Ecto neural progenitor cell (in vitro differentiated cells): ENCODE measurements around the gene MCM8.

Source experiments
- DNase-seq: peaks from one replicate; pipeline ENCODE4 v3.0.0-alpha.2; 2018; ENCODE audit warnings: low spot score

The MCM8 gene

DNA sequence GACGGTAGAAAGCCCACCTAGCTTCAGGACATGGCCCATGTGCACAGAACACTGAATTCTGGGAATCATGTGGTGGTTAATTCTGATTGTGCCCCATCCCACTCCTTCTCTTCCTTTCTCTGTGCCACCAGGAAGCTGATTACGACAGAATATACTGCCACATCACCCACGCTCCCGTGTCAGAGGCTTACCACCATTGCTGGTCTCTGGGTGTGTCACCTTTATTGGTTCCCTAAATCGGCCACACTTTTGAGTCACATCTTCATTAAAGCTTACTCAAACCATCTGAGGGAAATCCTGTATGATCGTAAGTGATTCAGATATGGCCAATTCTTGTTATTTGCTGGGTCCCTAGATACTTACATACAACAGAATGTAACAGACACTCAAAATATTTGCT is 3.2 kb upstream of the MCM8 start:
- no peak for DNase-seq

DNA sequence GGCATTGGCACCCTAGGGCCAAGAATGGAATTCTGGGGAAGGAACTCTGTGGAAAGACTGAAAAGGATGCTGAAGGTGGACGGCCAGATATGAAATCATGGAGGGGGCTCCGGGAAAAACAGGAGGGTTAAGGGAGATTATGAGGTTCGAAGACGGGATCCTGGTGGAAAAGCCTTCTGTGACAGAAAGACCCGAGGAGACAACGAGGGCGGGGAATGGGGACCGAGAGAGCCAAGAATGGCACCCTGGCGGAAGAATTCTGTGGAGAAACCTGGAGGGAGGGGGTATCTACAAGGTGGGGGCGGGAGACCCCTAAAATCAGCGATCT is 545 bp upstream of the MCM8 start:
- no peak for DNase-seq

DNA sequence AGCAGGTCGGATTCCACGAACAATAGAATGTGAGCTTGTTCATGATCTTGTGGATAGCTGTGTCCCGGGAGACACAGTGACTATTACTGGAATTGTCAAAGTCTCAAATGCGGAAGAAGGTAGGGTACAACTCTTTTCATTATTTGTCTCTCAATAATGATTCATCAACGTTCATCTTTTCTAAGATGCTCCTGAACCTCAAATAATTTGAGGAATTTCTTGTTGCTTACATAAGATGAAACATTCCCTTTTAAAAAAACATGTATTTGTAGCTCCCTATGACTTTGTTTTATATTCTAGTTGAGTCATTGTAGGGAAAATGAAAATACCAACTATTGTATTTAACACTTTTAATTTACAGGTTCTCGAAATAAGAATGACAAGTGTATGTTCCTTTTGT is 17.0 kb downstream of the MCM8 start:
- DNase-seq: no peak

DNA sequence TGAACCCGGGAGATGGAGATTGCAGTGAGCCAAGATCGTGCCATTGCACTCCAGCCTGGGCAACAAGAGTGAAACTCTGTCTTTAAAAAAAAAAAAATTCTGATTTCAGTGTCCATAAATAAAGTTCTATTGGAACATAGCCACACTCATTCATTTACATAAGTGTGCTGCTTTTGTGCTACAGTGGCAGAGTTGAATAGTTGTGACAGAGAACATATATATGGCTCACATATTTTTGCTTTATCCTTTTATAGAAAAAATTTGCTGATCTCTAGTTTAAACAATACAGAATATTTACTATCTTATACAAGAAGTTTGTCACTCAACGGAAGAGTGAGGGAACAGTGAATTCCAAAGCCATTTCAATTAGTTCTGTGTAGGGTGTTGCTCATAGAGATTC is 18.0 kb downstream of the MCM8 start:
- no peak for DNase-seq

DNA sequence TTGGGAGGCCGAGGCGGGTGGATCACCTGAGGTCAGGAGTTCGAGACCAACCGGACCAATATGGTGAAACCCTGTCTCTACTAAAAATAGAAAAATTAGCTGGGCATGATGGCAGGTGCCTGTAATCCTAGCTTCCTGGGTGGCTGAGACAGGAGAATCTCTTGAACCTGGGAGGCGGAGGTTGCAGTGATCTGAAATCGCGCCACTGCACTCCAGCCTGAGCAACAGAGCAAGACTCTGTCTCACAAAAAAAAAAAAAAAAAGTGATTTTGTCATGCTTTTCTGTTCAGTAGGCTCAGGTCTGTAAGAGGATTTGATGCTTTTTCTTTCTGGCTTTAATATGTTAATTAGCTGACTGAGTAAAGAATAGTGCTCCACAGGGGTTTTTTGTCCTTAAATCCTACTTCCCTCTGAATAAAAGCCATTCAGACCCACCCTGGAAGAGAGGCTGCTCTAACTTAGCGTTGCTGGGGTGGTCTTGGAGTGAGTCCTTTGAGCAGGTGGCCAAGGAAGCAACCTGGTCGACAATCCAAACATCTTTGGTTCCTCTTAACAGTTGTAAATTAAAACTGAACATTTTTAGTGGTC is 19.0 kb downstream of the MCM8 start:
- peak; percentile 53 for DNase-seq

DNA sequence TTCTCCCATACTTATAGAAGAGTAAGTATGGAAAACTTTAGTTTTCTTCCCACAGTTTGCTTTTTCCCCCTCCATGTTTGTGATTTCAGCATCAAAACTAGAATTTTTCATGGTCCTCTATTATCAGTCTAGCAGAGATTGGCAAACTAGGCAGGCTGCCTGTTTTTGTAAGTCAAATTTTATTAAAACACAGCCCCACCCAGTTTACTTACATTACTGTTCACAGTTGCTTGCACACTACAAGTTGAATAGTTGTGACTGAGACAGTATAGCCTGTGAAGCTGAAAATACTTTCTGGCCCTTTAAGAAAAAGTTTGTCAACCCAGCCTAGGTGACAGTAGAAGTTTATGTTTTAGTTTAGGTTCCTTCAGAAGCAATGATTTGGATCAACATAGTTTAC is 19.5 kb downstream of the MCM8 start:
- no peak for DNase-seq

DNA sequence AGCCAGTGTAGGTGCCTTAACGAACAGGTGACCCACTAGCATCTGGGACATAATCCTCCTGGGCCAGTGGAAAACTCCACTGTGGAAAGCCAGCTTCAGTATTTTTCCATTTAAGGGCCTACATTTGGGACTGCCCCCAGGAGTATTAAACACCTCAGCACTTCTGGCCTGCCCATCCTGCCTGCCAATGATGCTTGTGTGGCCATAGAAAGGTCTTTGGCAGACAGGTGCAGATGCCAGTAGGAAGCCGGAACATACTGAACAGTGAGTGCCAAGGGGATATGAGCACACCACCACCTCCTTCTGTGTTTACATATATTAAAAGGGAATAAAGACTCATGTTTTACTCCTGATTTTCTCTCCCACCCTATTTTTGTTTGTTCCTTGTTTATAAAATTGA is 19.9 kb downstream of the MCM8 start:
- DNase-seq: no peak

DNA sequence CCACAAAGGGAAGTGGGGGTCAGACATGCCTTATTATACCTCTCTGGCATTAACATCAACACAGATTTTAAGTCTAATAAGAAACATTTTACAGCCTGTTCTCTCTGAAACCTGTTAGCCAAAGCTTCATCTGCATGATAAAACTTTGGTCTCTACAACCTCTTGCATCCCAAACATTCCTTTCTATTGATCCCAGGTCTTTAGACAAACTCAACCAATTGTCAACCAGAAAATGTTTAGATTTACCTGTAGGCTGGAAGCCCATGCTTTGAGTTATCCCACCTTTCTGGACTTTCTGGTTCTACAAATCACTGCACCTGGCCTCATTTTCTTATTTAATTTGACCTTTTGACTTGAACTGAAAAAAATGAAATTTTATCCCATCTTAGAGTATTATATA is 20.8 kb downstream of the MCM8 start:
- no peak for DNase-seq

DNA sequence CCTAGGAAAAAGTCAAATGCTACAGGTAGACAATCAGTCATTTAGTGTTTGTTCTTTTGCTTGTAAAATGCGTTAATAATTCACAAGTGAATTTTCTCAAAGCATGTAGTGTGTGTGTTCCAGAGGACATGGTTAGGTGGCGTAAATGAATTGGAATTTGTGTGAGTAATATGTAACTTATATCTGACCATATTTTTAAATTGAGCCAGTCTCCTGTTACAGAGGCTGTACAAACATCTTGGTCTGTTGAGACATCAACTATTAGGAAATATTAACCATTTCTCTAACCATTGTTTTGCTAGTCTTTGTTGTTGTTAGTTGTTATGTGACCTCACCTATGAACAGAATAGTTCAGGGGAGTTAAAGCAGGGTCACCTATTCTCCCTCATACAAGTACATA is 22.7 kb downstream of the MCM8 start:
- no peak for DNase-seq

DNA sequence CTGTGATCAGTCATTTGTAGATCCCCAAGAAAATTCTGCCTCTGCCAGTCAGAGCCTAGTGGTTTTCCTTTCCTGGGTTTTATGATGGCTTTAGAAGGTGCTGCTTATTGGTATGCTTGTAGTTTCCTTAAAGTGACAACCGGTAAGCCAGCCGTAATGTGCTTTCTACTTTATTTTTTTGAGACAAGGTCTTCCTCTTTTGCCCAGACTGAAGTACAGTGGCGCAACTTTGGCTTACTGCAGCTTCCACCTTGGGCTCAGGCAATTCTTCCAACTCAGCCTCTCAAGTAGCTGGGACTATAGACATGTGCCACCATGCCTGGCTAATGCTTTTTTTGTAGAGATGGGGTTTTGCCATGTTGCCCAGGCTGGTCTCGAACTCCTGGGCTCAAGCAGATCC is 23.5 kb downstream of the MCM8 start:
- no peak for DNase-seq

DNA sequence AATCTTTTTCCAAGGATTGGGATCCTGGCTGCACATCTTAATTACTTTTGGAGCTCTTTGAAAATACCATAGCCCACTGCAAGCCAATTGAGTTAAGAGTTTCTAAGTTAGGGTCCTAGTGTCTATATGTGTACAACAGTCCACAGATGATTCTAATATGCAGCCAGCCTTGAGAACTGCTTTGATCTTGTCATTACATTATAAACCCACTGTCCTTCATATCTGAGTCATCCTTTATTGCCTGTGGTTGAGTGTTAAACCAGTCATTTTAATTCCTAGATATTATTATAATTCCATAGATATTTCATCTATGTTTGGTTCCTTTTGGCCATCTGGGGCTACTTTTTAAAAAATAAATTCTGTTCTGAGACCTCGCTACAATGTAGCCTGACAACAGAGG is 24.1 kb downstream of the MCM8 start:
- no peak for DNase-seq

DNA sequence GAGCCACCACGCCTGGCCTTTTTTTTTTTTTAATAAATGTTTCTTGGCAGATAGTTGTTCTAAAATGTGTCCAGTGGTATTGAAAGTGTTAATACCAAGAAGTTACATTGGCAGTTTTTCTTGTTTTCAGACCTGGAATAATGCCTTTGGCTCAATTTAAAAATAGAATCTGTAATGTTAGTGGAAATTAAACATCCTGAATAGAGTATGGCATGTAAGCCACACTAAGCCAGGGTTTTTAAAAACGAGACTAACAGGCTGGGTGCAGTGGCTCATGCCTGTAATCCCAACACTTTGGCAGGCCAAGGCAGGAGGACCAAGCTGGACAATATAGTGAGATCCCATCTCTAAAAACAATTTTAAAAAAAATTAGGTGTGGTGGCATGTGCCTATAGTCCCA is 25.3 kb downstream of the MCM8 start:
- DNase-seq: no peak

DNA sequence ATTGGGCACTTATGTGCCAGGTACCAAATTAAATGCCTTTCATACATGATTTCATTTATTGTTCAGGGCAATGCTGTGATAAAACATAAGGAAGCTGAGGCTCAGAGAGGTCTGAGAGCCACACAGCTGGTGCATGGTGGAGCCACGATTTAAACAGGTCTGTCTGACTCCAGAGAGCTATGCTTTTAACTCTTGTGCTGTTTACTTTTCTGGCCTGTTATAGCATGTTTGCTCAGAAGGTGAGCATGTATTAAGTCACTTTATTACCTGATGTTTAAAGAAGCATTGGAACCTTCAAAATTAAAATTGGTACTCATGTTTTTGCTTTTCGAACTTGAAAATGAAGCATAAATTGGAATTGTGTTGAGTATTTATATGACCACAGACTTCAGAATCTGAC is 26.8 kb downstream of the MCM8 start:
- DNase-seq: no peak

DNA sequence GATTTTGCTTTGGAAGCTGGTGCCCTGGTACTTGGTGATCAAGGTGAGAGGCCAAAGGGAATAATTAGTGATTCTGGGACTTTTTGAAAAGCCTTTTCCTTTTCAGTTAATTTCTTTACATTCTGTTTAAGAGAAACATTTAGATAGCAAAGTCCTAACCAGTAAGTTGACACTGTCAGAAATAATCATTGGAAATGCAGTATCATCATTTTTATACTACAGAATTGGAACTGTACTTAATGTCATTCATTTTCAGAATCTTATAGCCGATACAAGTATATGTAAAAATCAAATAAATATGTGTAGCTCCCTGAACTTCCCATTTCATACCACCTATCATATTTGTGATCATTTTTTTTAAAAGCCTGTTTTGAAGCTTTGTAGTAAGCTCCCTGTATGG is 27.5 kb downstream of the MCM8 start:
- DNase-seq: no peak

DNA sequence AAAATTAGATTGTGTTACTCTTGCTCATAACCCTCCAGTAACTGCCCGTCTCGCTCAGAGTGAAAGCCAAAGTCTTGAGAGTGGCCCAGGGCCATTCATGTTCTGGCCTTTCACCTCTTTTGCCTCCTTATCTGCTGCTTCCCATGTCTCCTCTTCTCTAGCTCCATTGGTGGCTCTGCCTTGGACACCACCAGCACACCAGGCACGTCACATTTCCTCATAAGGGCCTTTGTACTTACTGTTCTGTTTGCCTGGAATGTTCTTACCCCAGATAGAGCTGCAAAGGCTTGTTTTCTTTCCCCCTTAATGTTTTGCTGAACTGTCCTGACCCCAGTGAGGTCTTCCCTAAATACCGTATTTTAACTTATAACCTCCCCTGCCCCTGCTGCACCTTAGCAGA is 29.3 kb downstream of the MCM8 start:
- DNase-seq: no peak

DNA sequence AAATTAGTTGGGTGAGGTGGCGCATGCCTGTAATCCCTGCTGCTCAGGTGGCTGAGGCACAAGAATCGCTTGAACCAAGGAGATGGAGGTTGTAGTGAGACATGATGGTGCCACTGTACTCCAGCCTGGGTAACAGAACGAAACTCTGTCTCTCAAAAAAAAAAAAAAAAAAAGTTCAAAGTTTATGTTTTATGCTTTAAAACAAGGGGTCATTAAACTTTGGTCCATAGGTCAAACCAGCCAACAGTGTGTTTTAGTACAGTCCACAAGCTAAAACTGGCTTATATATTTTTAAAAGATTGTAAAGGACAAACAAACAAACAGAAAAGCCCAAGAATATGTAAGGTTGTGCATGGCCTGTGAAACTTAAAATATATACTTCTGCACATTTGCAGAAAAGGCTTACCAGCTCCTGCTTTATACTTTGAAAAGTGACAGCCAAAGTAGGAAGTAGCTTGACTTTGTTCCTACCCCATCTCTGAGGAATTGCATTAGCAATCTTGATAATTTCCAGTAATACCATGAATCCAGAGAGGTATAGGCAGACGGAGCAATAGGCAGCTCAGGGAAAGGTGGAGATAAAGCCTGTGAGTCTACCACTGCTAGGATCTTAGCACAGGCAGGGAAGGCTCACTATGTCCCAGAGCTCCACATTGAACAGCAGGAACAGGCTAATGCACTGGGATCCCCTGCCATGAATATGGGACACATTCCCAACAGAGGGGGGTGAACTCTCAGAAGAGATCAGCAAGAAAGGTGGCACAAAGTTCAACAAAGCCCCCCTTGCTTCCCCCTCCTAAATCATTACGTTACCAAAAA is 30.5 kb downstream of the MCM8 start:
- no peak for DNase-seq

DNA sequence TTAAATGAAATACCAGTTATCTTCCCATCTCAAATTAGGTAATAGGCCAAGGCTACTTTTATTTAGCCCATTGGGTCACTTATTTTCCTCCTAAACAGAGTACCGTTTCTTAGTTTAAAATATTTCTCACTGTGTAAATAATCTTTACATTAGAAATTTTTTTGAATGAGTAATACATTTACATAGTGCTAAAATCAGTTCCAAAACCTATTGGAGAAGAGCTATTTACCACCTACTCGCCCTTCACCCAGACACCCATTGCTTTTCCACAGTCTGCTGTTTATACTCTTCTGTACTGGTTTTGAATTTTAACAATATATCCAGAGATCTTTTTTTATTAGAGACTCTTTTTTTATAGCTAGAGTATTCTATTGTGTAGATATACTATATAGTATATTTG is 36.9 kb downstream of the MCM8 start:
- DNase-seq: no peak

DNA sequence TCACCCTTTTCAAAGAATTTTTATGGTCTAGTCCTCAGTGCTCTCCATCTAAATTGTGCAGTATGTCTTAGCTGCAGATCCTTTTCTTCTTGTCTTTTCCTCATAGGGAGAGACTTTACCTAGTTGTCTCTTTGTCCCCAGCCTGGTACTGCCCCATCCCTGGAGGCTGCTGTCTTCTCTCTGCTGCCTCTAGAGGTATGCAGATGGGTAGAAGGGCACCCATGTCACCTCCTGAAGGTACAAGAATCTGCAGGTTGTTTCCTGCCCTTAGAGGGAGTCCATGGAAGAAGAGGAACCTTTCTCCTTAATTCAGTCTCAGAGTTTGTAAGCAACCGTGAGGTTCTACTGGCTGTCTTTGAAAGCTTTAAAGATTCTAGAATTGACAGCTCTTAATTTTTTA is 39.1 kb downstream of the MCM8 start:
- DNase-seq: no peak

DNA sequence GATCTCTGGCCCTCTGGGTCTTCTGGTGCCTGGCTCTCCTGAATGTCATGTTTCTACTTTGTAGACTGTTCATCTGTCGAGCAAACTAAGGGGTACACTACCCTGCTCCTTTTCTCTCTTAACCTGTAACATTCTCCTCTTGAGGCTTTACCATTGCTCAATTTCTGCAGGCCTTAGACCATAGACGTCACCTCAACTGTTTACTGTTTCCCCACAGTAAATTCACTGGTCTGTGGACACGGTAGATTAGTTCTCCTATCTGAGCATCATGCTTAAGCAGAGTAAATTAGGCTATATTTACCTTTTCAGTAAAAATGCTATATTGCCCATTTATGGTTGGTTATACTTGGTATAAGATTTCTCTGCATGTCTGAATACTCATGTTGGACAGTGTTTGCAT is 40.5 kb downstream of the MCM8 start:
- DNase-seq: no peak

DNA sequence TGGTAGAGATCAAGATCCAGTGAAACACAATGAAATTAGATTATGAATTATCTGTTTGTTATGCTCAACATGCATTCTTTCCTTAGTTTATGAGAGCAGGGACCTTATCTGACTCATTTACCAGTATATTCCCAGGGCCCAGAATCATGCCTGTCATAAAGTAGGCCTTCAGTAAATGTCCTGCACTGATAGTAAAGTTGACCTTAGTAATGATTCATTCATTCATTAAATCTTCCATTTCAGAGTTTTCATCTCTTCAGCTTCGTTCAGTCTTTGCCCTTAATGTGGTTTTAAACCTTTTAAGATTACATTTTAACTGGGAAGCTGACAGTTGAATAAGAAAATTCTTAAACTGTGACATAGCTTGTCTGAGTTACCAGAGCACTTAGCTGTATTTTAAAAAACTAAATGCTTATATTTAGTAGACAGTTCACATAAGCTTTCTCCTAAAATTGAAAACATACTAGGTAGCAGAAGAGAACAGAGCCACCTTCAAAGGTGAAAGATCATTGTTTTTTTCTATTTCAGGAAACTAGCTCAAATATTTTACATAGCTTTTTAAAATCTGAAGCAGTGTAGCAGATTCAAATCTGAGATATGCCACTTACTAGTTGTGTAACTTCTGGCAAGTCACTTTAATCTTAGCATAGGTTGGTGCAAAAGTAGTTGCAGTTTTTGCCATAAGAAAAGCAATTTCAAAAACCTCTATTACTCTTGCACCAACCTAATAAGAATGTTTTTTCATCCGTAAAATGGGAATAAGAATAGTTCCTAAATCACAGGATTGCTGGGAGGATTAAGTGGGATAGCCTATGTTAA is 41.4 kb downstream of the MCM8 start:
- no peak for DNase-seq

DNA sequence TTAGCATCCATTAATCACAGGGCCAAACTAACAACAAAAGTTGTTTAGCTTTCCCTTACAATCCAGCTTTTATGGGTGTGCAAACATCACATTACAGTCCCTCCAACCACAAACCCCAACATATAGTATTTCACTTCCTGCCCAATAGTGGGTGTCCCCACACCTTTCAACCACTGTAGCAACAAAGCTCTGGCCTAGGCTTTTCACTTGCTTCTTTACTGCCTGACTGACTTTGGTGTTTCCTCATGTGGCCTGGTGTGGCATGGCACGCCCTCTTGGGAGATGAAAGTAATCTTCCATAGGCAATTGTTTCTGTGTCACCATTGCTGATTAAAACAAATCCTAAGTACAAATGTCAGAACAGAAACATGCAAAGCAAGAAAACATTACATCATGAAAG is 46.3 kb downstream of the MCM8 start:
- DNase-seq: no peak

DNA sequence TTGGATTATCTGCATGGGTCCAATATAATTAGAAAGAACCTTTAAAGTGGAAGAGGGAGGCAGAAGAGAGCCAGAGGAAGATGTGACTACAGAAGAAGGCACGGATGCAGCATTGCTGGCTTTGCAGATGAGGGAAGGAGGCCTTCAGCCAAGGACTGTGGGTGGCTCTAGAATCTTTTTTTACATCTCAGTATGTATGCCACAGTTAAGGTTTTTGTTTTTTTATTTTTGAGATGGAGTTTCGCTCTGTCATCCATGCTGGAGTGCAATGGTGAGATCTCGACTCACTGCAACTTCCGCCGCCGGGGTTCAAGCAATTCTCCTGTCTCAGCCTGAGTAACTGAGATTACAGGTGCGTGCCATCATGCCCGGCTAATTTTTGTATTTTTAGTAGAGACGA is 49.3 kb downstream of the MCM8 start:
- no peak for DNase-seq

DNA sequence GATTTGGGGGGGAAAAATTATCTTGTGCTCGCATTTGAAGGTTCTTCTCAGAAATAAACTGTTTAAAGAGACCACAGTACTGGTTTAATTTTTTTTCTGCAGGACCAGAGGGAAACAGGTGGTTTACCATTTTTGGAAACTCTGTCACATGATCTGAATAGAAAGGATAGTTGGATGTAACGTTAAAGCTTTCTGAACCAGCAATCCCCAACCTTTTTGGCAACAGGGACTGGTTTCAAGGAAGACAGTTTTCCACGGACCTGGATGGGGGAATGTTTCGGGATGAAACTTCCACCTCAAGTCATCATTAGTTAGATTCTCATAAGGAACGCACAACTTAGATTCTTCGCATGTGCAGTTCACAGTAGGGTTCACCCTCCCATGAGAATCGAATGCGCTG is 50.4 kb downstream of the MCM8 start:
- DNase-seq: no peak

DNA sequence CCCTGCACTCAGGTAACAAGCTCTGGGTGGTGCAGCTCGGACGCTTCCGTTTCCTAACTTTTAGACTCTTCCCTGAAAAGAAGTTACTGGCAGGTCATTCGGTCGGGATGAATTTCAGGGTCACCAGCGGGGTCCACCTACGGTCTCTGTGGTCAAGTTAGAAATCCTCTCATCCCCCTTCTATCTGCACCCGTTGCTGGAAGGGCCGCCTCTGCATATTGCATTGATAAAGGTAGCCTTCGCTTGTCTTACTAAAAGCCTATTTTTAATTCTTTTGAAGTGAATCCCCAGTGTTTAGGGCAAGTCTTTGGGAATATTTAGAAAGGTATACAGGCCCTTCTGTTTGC is 56.1 kb downstream of the MCM8 start:
- DNase-seq: no peak
